Measurements from ENCODE around the gene NSG2.

The NSG2 gene

DNA sequence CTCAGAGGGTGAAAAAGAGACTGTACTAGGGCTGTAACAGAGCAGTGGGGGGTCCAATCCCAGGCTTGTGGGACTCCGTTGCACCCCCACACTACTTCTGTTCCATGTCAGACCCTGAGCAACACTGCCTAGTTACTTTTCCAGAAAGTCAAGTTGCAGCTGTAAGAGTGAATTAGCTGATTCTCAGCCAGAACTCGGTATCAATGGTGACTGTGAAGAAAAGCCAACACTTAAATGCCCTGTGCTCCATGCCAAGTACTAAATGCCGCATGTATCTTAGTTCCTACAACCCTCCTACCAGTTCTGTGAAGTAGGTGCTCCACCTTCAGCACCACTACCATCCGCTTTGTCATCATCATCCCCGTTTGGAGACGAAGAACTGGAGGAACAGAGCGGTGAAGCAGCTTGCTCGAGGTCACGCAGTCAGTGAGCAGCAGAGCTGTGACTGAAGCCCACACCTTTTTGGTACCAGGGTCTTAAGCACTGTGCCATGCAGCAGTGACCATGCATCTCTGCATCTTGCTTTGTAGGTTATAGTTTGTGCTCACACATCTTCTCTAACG is 64.3 kb downstream of the NSG2 start:
- DNase-seq (ENCODE audit: low read depth in 1 of 2, low spot score in 1 of 2), result no peak
- H3K27me3 ChIP-seq (ENCODE audit: insufficient read depth, poor library complexity, severe bottlenecking), result no peaks in the 10 kb centered on the region
- H3K27ac ChIP-seq (replicated peaks), result no peak overlapping the region
- no peak overlapping the region for H3K4me3 ChIP-seq (replicated peaks; ENCODE audit: insufficient read depth, low read length)
- TF ChIP-seq POLR2AphosphoS5 (IDR thresholded peaks at IDR 0.05; ENCODE audit: low read depth) (no peak), SPI1 (IDR thresholded peaks at IDR 0.05; ENCODE audit: borderline replicate concordance, low read depth) (no peak), REST (IDR thresholded peaks at IDR 0.05; ENCODE audit: insufficient replicate concordance, low read depth) (no peak), GABPA (IDR thresholded peaks at IDR 0.05; ENCODE audit: low read depth) (no peak), CTCF (IDR thresholded peaks at IDR 0.05; ENCODE audit: insufficient read depth, low read length) (no peak)

DNA sequence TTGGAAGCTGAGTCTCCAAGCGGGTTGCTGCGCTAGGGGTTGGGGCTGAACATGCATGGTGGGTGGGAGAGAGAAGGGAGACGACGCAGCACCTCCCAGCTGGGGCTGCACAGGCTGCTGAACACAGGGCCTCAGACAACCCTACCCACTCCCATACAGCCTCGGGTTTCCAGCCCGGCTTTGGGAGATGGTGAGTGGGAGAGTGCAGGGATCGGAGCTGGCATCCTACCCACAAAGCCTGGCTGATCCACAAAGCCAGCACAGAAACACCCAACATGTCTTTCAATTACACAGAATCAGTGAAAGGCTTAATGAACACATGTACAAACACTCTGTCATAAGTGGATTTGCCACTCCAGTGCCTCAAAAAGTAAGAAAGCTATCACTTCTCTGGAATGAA is 64.8 kb downstream of the NSG2 start:
- no peak overlapping the region for H3K4me3 ChIP-seq (replicated peaks; ENCODE audit: insufficient read depth, low read length)
- H3K27me3 ChIP-seq (ENCODE audit: insufficient read depth, poor library complexity, severe bottlenecking), result no peaks in the 10 kb centered on the region
- no peak for DNase-seq (ENCODE audit: low read depth in 1 of 2, low spot score in 1 of 2)
- H3K27ac ChIP-seq (replicated peaks), result no peak overlapping the region
- no peak for TF ChIP-seq REST (IDR thresholded peaks at IDR 0.05; ENCODE audit: insufficient replicate concordance, low read depth)
- no peak for TF ChIP-seq POLR2AphosphoS5 (IDR thresholded peaks at IDR 0.05; ENCODE audit: low read depth)
- no peak for TF ChIP-seq GABPA (IDR thresholded peaks at IDR 0.05; ENCODE audit: low read depth)
- TF ChIP-seq CTCF (IDR thresholded peaks at IDR 0.05; ENCODE audit: insufficient read depth, low read length), result no peak
- no peak for TF ChIP-seq SPI1 (IDR thresholded peaks at IDR 0.05; ENCODE audit: borderline replicate concordance, low read depth)

GRCh38 chr5:174111287-174111973 is 65.9 kb downstream of the NSG2 start:
- TF ChIP-seq POLR2AphosphoS5 (IDR thresholded peaks at IDR 0.05; ENCODE audit: low read depth), result no peak
- no peak for TF ChIP-seq GABPA (IDR thresholded peaks at IDR 0.05; ENCODE audit: low read depth)
- TF ChIP-seq SPI1 (IDR thresholded peaks at IDR 0.05; ENCODE audit: borderline replicate concordance, low read depth), result no peak
- TF ChIP-seq REST (IDR thresholded peaks at IDR 0.05; ENCODE audit: insufficient replicate concordance, low read depth), result no peak
- TF ChIP-seq CTCF (IDR thresholded peaks at IDR 0.05; ENCODE audit: insufficient read depth, low read length), result no peak
- no peak for DNase-seq (ENCODE audit: low read depth in 1 of 2, low spot score in 1 of 2)

More at GRCh38 chr5:174111287-174111973, 65.9 kb downstream of the NSG2 start:
- Histone ChIP-seq H3K27me3 (ENCODE audit: insufficient read depth, poor library complexity, severe bottlenecking) (no peaks in the 10 kb centered on the region), H3K4me3 (replicated peaks; ENCODE audit: insufficient read depth, low read length) (no peak overlapping the region), H3K27ac (replicated peaks) (no peak overlapping the region)

Measured in HL-60 (cell line).